Left cardiac atrium (tissue), 4 donors: ENCODE results near the gene CLEC16A. TPM values are rescaled to one million over a fixed set of nuclear protein-coding genes. Genes with fewer than 3 reads are reported as not detected.
A peak's percentile ranks its signal among the peaks of the same experiment; 100 is the strongest.

ENCODE experiments used
- ATAC-seq, 2 donors: fragments of 200-7000 bp; cut with Tn5 transposase; one replicate each; pipeline ENCODE4 v1.9.1; 2020; ENCODE audit warnings: mild to moderate bottlenecking in 2 of 2, moderate library complexity in 2 of 2
- DNase-seq: peaks from one replicate; pipeline ENCODE4 v3.0.0-alpha.2; 2020
- intact Hi-C, 2 donors: fragments of 100-400 bp; cut with DNase I; formaldehyde crosslinking; loops; one replicate each; pipeline versions ENCODE4 v1.14.1 to v1.15.1; 2022 to 2023
- total RNA-seq, 2 donors: library from RNA; stranded (reverse); fragmentation: NEBNext Ultra II Directional; extraction: Animal tissue kit (Norgen Biotek cat#: 25700); gene quantifications; one replicate each; pipeline ENCODE4 v1.2.1, GENCODE V29; 2021
- donor health status: DM: no; HTN: yes; CAD: no.
- donor health status: DM: no; HTN: yes; CAD: no; lungs with severe emphysema.
- donor health status: DM: yes; HTN: yes; CAD: no.
- donor health status: Dilated cardiomyopathy.

CLEC16A gene
- total RNA-seq, 2 donors from 2014 or later, result 25.5 to 30.2 TPM

- ATAC-seq, result no peak
- intact Hi-C loops, result no loop called here
- DNase-seq, result no peak
Observed at GRCh38 chr16:11060842-11061241, 116.5 kb downstream of the CLEC16A start.

- no peak for DNase-seq
- intact Hi-C loops, result no loop called here
- no peak for ATAC-seq
Observed at GRCh38 chr16:11061629-11062270, 117.4 kb downstream of the CLEC16A start.

GRCh38 chr16:11063448-11064201, 119.3 kb downstream of the CLEC16A start:
- intact Hi-C loops, result no loop called here
- ATAC-seq (no peak), DNase-seq (no peak)

- no peak for ATAC-seq
Observed at GRCh38 chr16:11064202-11064540, 119.8 kb downstream of the CLEC16A start.

GRCh38 chr16:11064851-11065250, 120.5 kb downstream of the CLEC16A start:
- intact Hi-C loops, result no loop called here
- DNase-seq (no peak), ATAC-seq (no peak)

More at GRCh38 chr16:11064202-11064540, 119.8 kb downstream of the CLEC16A start:
- intact Hi-C loops, result no loop called here
- no peak for DNase-seq

GRCh38 chr16:11066261-11066870, 122.0 kb downstream of the CLEC16A start:
- peak in 1 of 2 donors; percentile 19 for ATAC-seq
- intact Hi-C loops, result no loop called here
- DNase-seq, result no peak

- ATAC-seq, result no peak
- intact Hi-C loops, result no loop called here
- DNase-seq, result no peak
Observed at GRCh38 chr16:11067266-11067665, 122.9 kb downstream of the CLEC16A start.

GRCh38 chr16:11067697-11068141, 123.4 kb downstream of the CLEC16A start:
- ATAC-seq, result peak in 1 of 2 donors; percentile 81
- intact Hi-C loops, result no loop called here
- no peak for DNase-seq

- intact Hi-C loops, result no loop called here
- DNase-seq, result no peak
- no peak for ATAC-seq
Observed at GRCh38 chr16:11071829-11072228, 127.5 kb downstream of the CLEC16A start.

GRCh38 chr16:11072420-11073153, 128.2 kb downstream of the CLEC16A start:
- intact Hi-C loops, result no loop called here
- DNase-seq, result no peak
- no peak for ATAC-seq

- ATAC-seq (no peak), DNase-seq (no peak)
- intact Hi-C loops, result no loop called here
Observed at GRCh38 chr16:11073407-11073999, 129.1 kb downstream of the CLEC16A start.

- intact Hi-C loops, result no loop called here
- no peak for ATAC-seq
- DNase-seq, result no peak
Observed at GRCh38 chr16:11074131-11074530, 129.8 kb downstream of the CLEC16A start.

- intact Hi-C loops, result no loop called here
- DNase-seq (no peak), ATAC-seq (no peak)
Observed at GRCh38 chr16:11075163-11075562, 130.8 kb downstream of the CLEC16A start.

- intact Hi-C loops, result no loop called here
- ATAC-seq (no peak), DNase-seq (no peak)
Observed at GRCh38 chr16:11076259-11077018, 132.1 kb downstream of the CLEC16A start.

- ATAC-seq (peak; percentile 66 to 72), DNase-seq (no peak)
- intact Hi-C loops, result no loop called here
Observed at GRCh38 chr16:11078812-11079459, 134.6 kb downstream of the CLEC16A start.

GRCh38 chr16:11079652-11080187, 135.4 kb downstream of the CLEC16A start:
- ATAC-seq (no peak), DNase-seq (no peak)
- intact Hi-C loops, result no loop called here

GRCh38 chr16:11080327-11080967, 136.1 kb downstream of the CLEC16A start:
- intact Hi-C loops, result no loop called here
- ATAC-seq, result no peak
- DNase-seq, result no peak
